Ishikawa (cell line): ENCODE data around the gene GLCCI1.

Experiments
- CEBPB ChIP-seq: IDR thresholded peaks from 2 replicates; pipeline ENCODE4 v1.6.1; 2012
- CREB1 ChIP-seq: IDR thresholded peaks from 2 replicates; pipeline ENCODE4 v1.6.1; 2012; ENCODE audit warnings: low read depth
- EGR1 ChIP-seq: IDR thresholded peaks from 2 replicates; pipeline ENCODE4 v1.6.1; 2012
- EP300 ChIP-seq: IDR thresholded peaks from 2 replicates; pipeline ENCODE4 v1.6.1; 2012; ENCODE audit warnings: borderline replicate concordance
- FOXM1 ChIP-seq: IDR thresholded peaks from 2 replicates; pipeline ENCODE4 v1.6.1; 2012; ENCODE audit warnings: low read depth, borderline replicate concordance
- NFIC ChIP-seq: IDR thresholded peaks from 2 replicates; pipeline ENCODE4 v1.6.1; 2012
- RAD21 ChIP-seq: IDR thresholded peaks from 2 replicates; pipeline ENCODE4 v1.6.1; 2012; ENCODE audit warnings: low read depth
- TAF1 ChIP-seq: IDR thresholded peaks from 2 replicates; pipeline ENCODE4 v1.6.1; 2012; ENCODE audit warnings: low read depth, mild to moderate bottlenecking
- TCF12 ChIP-seq: IDR thresholded peaks from 2 replicates; pipeline ENCODE4 v1.6.1; 2012; ENCODE audit warnings: low read depth
- TEAD4 ChIP-seq: IDR thresholded peaks from 2 replicates; pipeline ENCODE4 v1.6.1; 2012
- YY1 ChIP-seq: IDR thresholded peaks from 2 replicates; pipeline ENCODE4 v1.6.1; 2012; ENCODE audit warnings: low read depth
- ZBTB7A ChIP-seq: IDR thresholded peaks from 2 replicates; pipeline ENCODE4 v1.6.1; 2012; ENCODE audit warnings: low read depth
- TF ChIP-seq, protein P1 (sequence below): IDR thresholded peaks from 2 replicates; pipeline ENCODE4 v1.6.1; 2012
- TF ChIP-seq, protein P2 (sequence below): IDR thresholded peaks from 2 replicates; pipeline ENCODE4 v1.6.1; 2012; ENCODE audit warnings: low read depth, mild to moderate bottlenecking
- TF ChIP-seq, protein P3 (sequence below): IDR thresholded peaks from 2 replicates; pipeline ENCODE4 v1.6.1; 2012

The GLCCI1 gene

DNA sequence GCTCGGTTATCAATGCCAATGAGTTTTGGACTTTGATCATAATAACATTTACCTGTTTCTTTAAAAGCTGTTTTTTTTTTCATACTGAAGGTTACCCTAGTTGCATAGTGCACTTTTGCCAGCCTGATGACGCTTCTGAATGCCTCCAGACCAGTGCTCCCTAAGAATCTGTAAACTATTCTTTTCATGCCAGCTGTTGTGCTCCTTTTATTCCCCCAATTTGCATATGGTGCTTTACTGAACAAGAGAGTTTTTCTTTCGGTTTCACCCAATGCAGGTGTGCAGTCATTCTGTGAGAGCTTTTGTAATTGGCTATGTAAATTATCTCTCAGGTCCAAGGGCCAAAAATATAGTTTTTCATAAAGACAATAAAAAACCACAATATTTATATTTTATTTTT is 48.1 kb upstream of the GLCCI1 start:
- TF ChIP-seq, protein P1, sequence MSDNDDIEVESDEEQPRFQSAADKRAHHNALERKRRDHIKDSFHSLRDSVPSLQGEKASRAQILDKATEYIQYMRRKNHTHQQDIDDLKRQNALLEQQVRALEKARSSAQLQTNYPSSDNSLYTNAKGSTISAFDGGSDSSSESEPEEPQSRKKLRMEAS, result no peak
- TF ChIP-seq RAD21 (no peak), YY1 (no peak), TAF1 (no peak), NFIC (no peak), EP300 (no peak), FOXM1 (no peak), TCF12 (no peak), CEBPB (no peak), TEAD4 (no peak), ZBTB7A (no peak), EGR1 (no peak)
- TF ChIP-seq, protein P2, sequence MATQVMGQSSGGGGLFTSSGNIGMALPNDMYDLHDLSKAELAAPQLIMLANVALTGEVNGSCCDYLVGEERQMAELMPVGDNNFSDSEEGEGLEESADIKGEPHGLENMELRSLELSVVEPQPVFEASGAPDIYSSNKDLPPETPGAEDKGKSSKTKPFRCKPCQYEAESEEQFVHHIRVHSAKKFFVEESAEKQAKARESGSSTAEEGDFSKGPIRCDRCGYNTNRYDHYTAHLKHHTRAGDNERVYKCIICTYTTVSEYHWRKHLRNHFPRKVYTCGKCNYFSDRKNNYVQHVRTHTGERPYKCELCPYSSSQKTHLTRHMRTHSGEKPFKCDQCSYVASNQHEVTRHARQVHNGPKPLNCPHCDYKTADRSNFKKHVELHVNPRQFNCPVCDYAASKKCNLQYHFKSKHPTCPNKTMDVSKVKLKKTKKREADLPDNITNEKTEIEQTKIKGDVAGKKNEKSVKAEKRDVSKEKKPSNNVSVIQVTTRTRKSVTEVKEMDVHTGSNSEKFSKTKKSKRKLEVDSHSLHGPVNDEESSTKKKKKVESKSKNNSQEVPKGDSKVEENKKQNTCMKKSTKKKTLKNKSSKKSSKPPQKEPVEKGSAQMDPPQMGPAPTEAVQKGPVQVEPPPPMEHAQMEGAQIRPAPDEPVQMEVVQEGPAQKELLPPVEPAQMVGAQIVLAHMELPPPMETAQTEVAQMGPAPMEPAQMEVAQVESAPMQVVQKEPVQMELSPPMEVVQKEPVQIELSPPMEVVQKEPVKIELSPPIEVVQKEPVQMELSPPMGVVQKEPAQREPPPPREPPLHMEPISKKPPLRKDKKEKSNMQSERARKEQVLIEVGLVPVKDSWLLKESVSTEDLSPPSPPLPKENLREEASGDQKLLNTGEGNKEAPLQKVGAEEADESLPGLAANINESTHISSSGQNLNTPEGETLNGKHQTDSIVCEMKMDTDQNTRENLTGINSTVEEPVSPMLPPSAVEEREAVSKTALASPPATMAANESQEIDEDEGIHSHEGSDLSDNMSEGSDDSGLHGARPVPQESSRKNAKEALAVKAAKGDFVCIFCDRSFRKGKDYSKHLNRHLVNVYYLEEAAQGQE, result no peak
- TF ChIP-seq, protein P3, sequence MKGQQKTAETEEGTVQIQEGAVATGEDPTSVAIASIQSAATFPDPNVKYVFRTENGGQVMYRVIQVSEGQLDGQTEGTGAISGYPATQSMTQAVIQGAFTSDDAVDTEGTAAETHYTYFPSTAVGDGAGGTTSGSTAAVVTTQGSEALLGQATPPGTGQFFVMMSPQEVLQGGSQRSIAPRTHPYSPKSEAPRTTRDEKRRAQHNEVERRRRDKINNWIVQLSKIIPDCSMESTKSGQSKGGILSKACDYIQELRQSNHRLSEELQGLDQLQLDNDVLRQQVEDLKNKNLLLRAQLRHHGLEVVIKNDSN, result no peak

DNA sequence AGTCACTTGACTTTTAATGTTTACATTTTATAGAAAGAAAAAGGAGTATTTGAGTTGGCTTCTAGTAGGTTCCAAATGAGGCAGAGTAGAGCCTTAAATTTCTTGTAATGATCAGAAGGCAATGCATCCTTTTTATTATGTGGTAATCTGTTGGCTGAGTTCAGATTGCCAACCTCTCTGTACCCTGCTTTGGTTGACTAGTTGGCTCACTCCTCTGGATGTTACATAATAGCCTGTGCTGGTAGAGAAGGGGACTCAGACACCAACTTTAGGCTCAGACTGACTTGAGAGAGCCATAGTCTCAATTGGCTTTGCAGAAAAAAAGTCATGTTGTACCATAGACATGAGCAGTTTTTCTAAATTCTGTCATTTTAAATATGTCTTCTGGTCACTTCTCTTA is 46.8 kb upstream of the GLCCI1 start:
- TF ChIP-seq FOXM1, result no peak
- TF ChIP-seq EGR1, result no peak
- no peak for TF ChIP-seq EP300
- TF ChIP-seq CEBPB, result no peak
- TF ChIP-seq TEAD4, result no peak
- no peak for TF ChIP-seq NFIC
- TF ChIP-seq, protein P2, result no peak
- TF ChIP-seq RAD21, result no peak
- no peak for TF ChIP-seq CREB1
- TF ChIP-seq, protein P3, result no peak
- TF ChIP-seq TCF12, result no peak
- TF ChIP-seq YY1, result no peak
- no peak for TF ChIP-seq ZBTB7A
- TF ChIP-seq, protein P1, result no peak

DNA sequence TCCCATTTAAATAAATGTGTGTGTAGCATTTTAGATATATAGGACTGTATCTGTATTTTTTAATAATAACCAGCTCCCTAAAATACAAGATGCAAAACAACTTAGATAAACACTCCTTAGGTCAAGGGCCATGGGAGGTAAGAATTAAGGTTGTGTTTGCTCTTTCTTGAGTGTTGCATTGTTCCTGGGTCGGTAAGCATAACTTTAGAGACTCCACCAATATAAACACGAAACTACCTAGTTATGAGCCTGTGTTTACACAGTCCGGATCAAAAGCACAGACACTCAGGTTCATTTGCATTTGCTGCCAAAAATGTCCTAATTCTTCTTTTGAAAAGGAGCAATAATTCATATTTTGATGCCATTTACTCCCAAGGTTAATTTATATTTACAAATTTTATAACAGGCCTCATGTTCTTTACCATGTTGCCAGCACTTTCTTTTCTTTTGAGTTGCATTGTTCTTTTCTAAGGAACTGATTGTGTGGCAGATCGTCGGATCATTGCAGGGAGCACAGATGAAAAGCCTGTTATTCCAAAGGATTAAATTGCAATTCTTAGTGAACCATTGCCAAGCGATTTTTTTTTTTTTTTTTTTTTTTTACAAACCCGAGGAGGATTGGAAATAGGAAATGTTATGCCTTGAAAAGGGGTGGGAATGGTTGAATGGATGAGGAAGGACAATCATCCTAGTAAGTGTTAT is 45.8 kb upstream of the GLCCI1 start:
- TF ChIP-seq TAF1, result no peak
- TF ChIP-seq, protein P1, result no peak
- TF ChIP-seq NFIC, result no peak
- TF ChIP-seq RAD21, result no peak
- no peak for TF ChIP-seq TCF12
- TF ChIP-seq, protein P2, result no peak
- TF ChIP-seq TEAD4, result no peak
- TF ChIP-seq YY1, result no peak
- no peak for TF ChIP-seq EGR1
- no peak for TF ChIP-seq CREB1
- no peak for TF ChIP-seq ZBTB7A
- TF ChIP-seq, protein P3, result no peak
- no peak for TF ChIP-seq FOXM1
- TF ChIP-seq CEBPB, result no peak
- no peak for TF ChIP-seq EP300

DNA sequence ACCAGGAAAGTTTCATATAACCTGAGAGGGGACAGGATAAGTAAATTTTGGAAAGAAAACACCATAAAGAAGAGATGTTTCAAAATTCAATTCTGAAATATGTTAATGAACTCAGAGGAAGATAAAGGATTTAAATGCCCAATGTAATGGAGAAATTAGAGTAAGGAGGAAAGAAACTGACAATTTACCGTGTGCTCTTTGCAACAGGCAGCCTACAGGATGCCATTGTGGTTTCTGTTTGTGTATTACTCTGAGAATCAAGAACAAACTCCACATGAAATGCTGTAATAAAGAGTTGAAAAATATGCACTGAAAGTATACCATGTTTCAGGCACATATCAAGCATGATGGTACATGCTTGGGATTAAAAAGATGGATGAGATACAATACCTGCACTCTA is 44.8 kb upstream of the GLCCI1 start:
- TF ChIP-seq CEBPB (no peak), TAF1 (no peak), NFIC (no peak), TCF12 (no peak), ZBTB7A (no peak), TEAD4 (no peak), EP300 (no peak), YY1 (no peak), CREB1 (no peak)
- TF ChIP-seq, protein P3, result no peak
